ENCODE results near the gene MYCBPAP.

The MYCBPAP gene

DNA sequence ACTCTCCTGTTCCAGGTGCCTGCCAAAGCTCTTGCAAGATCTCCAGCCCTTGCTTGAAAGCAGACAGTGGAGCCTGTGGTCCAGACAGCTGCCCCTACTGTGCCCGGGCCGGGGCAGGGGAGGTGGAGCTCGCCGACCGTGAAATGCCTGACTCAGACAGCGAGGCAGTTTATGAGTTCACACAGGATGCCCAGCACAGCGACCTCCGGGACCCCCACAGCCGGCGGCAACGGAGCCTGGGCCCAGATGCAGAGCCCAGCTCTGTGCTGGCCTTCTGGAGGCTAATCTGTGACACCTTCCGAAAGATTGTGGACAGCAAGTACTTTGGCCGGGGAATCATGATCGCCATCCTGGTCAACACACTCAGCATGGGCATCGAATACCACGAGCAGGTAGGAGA lies 69.9 kb downstream of the MYCBPAP start:
- DNase-seq: no peak

DNA sequence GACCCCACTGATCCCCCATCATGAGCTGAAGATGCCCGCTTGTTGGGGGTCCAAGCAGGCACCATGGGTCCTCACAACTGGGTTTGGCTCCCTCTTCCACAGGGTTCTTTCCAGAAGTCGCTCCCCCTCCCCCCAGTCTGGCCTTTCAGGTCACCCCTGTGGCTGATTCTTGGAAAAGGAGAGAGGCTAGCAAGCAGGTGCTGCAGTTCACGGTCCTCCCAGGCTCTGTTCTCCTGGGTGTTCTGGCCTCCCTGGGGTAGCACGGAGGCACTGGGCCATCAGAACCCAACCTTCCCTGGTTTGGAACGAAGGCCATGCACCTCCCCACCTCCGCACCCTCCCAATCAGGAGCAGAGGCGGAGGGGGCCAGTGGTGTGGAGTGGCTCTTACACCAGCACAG lies 71.2 kb downstream of the MYCBPAP start:
- DNase-seq: no peak

DNA sequence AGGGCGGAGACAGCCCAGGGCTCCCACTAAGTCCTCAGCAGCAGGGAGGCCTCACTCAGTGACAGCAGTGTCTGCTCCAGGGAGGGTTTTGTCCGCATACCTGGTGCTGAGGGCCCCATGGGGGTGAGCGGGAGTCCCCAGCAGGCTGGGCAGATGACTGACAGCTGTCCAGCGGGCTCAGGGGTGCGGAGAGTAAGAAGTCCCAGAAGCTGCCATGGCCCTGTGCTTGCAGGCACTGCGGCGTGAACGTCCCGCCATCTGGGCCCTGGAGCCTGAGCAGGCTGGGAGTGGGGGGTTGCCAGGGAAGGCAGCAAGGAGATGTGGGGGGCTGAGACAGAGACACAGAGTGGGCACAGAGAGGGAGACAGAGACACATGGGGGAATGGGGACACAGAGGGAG lies 72.4 kb downstream of the MYCBPAP start:
- no peak for DNase-seq
